HK-2 (cell line): ENCODE results near the gene ASIC4.

Source experiments
- DNase-seq: peaks from one replicate; pipeline ENCODE4 v3.0.0-alpha.2; 2018; ENCODE audit not compliant: unreplicated experiment

The ASIC4 gene

GRCh38 chr2:219551441-219552381, 37.4 kb downstream of the ASIC4 start:
- peak; percentile 76 for DNase-seq

- peak; percentile 94 for DNase-seq
Observed at GRCh38 chr2:219552382-219553167, 38.3 kb downstream of the ASIC4 start.

DNA sequence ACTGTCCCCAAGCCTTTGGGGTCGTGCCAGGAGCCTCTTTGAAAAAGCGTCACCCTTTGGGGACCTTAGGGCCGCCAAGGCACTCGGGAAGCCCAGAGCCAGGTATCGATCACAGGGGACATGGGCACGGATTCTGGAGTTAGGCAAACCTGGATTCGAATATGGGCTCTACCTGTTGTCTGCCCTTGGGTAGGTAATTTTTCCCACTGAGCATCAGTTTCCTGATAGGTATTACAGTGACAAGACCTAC, 38.8 kb downstream of the ASIC4 start:
- DNase-seq: no peak

DNA sequence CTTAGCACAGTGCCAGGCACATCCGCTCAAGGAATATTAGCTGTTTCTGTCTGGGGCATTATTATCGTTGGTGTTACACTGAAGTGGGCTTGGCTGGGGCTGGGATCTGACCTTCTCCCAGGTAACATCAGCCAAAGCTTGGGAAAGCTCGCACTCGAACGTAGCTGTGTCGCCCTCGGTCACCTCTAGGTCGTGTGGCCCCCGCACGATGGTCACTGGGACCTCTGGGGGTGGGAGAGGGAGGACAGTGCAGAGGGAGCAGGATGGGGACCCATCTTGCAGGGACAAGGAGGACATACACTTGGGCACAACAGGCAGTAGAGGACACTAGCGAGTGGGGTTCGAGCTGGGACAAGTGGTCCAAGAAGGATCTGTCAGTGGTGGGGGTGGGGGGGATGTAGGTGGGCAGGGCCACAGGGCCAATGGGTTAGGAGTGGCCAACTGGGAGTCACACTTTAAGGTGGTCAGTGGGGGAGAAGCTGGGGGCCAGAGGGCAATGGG, 39.2 kb downstream of the ASIC4 start:
- no peak for DNase-seq

DNA sequence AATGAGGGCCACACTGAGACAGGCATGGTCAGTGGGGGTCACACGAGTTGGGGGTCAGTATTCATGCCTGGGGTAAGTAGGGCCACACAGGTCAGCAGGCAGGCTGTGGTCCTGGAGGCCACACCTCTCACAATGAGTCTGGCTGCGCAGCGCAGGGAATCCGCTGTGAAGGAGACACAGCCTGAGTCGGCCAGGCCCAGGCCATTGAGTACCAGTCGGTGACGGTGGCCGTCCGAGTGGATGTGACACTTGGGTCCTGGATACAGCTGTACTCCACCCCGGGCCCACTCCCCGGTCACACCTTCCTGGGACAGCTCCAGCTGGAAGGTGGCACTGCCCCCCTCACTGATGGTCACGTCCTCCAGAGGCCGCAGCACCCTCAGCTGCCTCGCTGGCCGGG, 40.1 kb downstream of the ASIC4 start:
- DNase-seq: no peak

DNA sequence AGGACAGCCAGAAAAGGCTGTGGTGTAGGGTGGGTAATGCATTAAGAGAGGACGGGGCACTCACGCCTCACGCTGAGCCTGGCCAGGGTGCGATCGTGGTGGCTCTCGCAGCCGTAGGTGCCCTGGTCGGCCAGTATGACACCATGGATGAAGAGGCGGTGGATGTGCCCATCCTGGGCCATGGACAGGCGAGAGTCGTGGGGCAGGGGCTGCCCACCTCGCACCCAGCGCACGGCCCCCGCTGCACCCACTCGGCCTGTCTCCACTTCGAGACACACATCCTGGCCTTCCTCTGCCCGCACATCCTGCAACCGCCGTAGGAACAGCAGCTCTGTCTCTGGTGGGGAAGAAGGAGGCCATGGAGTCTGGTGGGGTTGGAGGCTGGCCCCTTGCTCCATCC, 41.7 kb downstream of the ASIC4 start:
- no peak for DNase-seq

DNA sequence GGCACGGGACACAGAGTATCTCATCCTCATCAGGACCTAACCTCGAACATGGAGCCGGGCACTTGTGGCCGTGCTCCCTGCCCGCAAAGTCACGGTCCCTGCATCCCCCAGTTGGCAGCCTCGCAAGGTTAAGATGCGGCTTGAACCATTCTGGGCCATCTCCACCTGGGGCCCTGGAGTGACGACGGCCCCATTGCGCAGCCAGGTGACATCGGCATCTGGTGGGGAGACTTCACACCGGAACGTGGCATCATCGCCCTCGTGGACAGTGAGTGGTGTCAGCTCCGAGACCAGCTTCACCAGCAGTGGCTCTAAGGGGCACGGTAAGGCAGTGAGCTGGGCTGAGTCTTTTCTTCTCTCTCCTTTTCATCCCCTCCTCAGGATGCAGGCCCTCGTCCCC, 42.1 kb downstream of the ASIC4 start:
- no peak for DNase-seq

DNA sequence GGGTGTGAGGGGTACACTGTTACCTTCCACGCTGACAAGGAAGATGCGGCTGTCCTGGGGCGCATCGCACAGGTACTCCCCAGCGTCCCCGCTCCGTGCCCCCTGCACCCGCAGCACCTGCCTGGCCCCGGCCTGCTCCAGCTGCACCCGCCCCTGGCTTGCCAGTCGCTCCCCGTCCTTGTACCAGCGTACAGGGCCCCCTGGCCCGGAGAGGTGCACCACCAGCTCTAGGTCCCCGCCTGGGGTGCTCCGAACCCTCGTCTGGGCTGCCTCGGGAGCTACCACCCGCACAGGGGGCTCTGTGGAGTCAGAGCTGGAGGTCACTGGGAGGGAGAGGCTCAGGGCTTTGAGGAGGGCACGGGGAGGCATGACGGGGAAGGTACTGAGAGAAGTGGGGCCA, 43.0 kb downstream of the ASIC4 start:
- DNase-seq: no peak

DNA sequence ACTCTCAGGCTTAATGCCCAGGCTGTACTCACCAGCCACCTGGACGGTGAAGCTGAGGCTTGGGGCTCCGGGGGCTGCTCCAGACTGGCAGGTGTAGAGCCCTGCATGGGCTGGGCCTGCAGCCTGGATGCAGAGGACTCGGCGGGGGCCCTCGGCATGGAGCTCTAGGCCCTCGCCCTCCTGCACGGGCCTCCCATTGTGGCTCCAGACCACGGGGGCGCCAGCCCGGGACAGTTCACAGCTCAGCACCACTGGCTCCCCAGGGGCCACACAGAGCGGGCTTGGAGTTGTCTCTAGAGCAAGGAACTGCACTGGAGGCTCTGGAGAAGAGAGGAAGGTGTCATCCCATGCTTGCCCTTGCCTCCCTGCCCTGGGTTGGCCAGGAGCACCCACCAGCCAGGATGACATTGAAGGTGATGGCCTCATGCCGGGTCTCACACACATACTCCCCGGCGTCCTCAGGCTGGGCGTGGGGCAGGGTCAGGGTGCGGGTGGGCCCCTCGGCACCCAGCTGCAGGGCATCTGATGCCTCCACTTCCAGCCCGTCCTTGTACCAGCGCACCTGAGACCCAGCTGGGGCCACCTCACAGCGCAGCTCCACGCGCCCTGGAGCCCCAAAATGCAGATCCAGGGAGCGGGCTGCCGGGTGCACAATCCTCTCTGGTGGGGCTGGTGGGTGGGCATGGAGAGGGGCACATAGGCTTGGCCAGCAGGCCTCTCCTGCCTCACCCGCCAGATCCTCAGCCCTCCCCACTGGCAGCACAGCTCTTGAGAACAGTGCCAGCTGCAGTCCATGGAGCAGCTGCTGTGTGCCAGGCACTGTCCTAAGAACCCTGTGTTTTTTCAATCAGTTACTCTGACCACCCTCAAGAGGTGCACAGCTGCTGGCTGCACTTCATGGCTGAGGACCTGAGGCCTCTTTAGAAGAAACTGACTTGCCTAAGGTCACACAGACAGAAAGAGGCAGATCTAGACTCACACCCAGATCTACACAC, 43.8 kb downstream of the ASIC4 start:
- no peak for DNase-seq

GRCh38 chr2:219559156-219559915, 45.1 kb downstream of the ASIC4 start:
- no peak for DNase-seq

DNA sequence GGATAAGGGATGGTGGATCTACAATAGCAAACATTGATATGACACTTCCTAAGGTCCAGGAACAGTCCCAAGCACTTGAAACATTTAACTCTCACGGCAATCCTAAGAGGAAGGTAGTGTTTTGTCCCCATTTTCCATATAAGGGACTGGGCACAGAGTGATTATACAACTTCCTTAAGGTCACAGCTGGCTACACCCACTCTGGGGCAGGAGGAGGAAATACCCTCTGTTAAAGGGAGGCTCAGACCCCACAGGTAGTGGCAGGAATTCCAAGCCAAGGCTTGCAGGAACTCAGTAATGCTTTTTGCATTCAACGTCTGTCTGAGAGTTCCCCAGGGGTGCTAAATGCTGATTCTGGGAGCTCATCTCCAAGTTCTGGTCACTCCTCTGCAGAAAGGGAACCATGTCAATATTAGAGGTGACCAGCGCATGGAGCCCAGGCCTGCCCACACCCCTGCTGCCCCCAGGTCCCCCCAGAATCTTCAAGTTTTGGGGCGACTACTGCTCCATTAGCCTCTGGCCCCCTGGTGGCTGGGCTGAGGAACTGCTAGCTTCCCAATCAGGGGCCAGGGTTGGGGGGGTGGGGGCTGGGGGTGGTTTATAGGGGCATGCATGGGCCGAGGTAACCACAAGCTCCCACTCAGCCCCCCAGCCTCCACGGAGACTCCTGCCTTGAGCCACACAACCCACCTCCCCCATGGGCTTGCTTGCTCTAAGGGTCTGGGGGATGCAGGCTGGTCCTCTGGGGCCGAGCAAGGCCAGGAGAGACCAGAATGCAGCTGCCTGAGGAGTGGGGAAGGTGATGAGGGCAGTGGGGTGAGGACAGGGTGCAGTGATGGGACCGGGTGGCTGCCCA, 46.0 kb downstream of the ASIC4 start:
- DNase-seq: no peak

DNA sequence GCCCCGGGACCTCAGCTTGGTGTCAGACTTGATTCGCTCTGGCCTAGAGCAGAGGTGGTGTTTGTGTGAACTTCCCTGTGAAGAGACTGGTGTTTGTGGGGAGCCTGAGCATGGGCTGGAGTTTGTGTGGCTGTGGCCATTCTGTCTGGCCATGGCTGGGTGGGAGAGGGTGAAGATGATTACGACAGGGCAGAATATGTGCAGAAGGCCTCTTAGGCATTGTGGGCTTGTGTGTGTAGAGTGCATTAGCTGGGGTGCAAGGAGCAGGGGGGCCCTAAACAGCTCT, 46.6 kb downstream of the ASIC4 start:
- DNase-seq: no peak

DNA sequence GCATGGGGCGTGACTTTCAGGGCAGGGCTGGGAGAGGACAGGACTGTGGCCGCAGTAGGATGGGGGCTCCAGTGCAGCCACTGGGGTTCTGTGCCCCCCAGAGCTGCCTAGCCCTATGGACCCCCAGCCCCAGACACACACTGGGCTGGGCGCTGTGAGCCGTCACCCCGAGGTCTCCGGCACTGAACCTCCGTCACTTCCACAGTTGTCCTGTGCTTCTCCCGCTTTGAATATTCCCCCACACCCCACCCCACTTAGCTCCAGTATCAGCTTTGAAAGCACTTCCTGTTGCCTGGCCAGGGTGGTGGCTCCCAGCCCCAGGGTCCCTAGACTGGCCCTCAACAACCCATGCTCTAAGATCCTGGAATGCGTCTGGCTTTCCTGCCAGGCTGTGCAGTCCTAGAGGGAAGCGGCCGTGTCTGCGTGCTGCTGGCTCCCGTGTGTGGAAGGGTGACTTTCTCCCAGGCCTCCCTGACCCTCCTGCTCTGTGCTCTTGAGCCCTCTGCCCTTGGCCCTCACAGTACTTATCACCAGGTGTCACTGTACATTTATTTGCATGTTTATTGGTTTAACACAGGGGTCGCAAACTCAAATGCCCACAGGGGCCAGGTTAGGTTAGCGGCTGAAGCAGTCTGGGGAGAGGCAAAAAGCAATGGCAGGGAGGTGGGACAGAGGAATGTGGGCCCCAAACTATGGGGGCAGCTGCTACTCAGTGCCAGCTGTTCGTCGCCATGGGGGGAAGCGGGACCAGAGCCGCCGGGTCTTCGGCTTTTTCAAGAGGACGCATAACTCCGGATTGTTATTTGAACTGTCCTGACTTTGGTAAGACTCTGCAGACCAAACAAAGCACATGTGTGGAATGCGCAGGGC, 47.1 kb downstream of the ASIC4 start:
- no peak for DNase-seq

- no peak for DNase-seq
Observed at GRCh38 chr2:219562049-219563020, 48.1 kb downstream of the ASIC4 start.

- no peak for DNase-seq
Observed at GRCh38 chr2:219563271-219563928, 49.1 kb downstream of the ASIC4 start.

- no peak for DNase-seq
Observed at GRCh38 chr2:219565130-219566080, 51.1 kb downstream of the ASIC4 start.
